SIG-M5 treated with dmso at 0.1 percent for 504 hours (cell line): ENCODE results near the gene ABLIM2.

Experiments
- DNase-seq: peaks from one replicate; lab custom pipeline; 2025; ENCODE audit not compliant: unreplicated experiment; lab: John Stamatoyannopoulos, UW

ABLIM2 gene

GRCh38 chr4:8105306-8106100 is 53.1 kb downstream of the ABLIM2 start:
- no peak for DNase-seq

GRCh38 chr4:8104491-8105305 is 53.9 kb downstream of the ABLIM2 start:
- DNase-seq = no peak

GRCh38 chr4:8103421-8104390 is 54.9 kb downstream of the ABLIM2 start:
- no peak for DNase-seq

GRCh38 chr4:8102831-8103230 is 55.8 kb downstream of the ABLIM2 start:
- DNase-seq = no peak

- DNase-seq = no peak
Measured at GRCh38 chr4:8102076-8102355, 56.6 kb downstream of the ABLIM2 start.

GRCh38 chr4:8101213-8102075 is 57.2 kb downstream of the ABLIM2 start:
- DNase-seq = no peak

GRCh38 chr4:8099981-8100464 is 58.6 kb downstream of the ABLIM2 start:
- no peak for DNase-seq

- no peak for DNase-seq
Measured at GRCh38 chr4:8098506-8098905, 60.1 kb downstream of the ABLIM2 start.

- DNase-seq = no peak
Measured at GRCh38 chr4:8097721-8098345, 60.8 kb downstream of the ABLIM2 start.

- no peak for DNase-seq
Measured at GRCh38 chr4:8097141-8097541, 61.5 kb downstream of the ABLIM2 start.

GRCh38 chr4:8096690-8097061 is 61.9 kb downstream of the ABLIM2 start:
- DNase-seq = no peak

- no peak for DNase-seq
Measured at GRCh38 chr4:8095956-8096689, 62.5 kb downstream of the ABLIM2 start.

GRCh38 chr4:8093587-8094274 is 64.9 kb downstream of the ABLIM2 start:
- DNase-seq = no peak

- no peak for DNase-seq
Measured at GRCh38 chr4:8092282-8092681, 66.3 kb downstream of the ABLIM2 start.

- no peak for DNase-seq
Measured at GRCh38 chr4:8090744-8091301, 67.8 kb downstream of the ABLIM2 start.

- DNase-seq = no peak
Measured at GRCh38 chr4:8090312-8090711, 68.3 kb downstream of the ABLIM2 start.

- DNase-seq = no peak
Measured at GRCh38 chr4:8089862-8090261, 68.8 kb downstream of the ABLIM2 start.

GRCh38 chr4:8088966-8089491 is 69.6 kb downstream of the ABLIM2 start:
- DNase-seq = no peak
